ENCODE data around the gene TAF1C.

DNA sequence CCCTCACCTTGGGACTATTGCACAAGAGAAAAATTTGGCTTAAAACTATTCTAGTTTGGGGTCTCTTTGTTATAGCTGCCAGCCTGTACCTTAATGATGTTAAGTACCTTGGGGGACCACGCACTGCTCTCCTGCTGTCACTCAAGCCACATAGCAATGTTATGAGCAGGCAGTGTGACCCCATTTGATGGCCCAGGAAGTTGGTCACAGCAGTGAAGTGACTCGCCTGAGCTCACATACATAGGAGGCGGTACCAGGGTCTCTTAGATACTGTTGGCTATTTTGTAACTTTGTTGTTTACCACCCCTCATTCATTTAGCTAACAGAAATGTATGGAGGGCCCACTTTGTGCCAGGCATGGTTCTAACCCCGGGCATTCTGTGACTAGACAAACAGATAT lies 36.6 kb upstream of the TAF1C start:
- TF ChIP-seq POLR2AphosphoS5 (IDR thresholded peaks at IDR 0.05): no peak
- no peak for TF ChIP-seq CTCF (IDR thresholded peaks at IDR 0.05)
